K562 (cell line): Measurements from ENCODE around the gene PHF19. TPM values are rescaled to one million over a fixed set of nuclear protein-coding genes. Genes with fewer than 3 reads are reported as not detected.

Experiments
- BRD4 ChIP-seq: fragments of 200-600 bp; sonication (generic); IDR thresholded peaks from 2 replicates; pipeline ENCODE4 v1.6.1; 2017; ENCODE audit warnings: inconsistent platforms
- CREBBP ChIP-seq: IDR thresholded peaks from one replicate; pipeline ENCODE4 v1.6.1; 2012; ENCODE audit warnings: low read depth, mild to moderate bottlenecking, control low read depth, inconsistent platforms, low read length
- CREM ChIP-seq: IDR thresholded peaks from 2 replicates; pipeline ENCODE4 v1.6.1; 2014; ENCODE audit warnings: antibody characterized with exemption, low read depth
- ELF2 ChIP-seq: fragments of 250-450 bp; sonication (Bioruptor Pico); IDR thresholded peaks from 2 replicates; pipeline ENCODE4 v1.5.0; 2021; ENCODE audit warnings: mild to moderate bottlenecking
- HDAC2 ChIP-seq: fragments of 450-650 bp; IDR thresholded peaks from 2 replicates; pipeline ENCODE4 v1.6.1; 2016; ENCODE audit warnings: mild to moderate bottlenecking
- HIVEP1 ChIP-seq: fragments of 250-450 bp; sonication (Bioruptor Pico); IDR thresholded peaks from 2 replicates; pipeline ENCODE4 v1.4.0; 2020; ENCODE audit warnings: mild to moderate bottlenecking
- KAT2B ChIP-seq: IDR thresholded peaks from one replicate; pipeline ENCODE4 v1.6.1; 2012; ENCODE audit warnings: low read depth, mild to moderate bottlenecking, control low read depth, inconsistent platforms, low read length, moderate library complexity
- MECOM ChIP-seq: fragments of 250-450 bp; sonication (Bioruptor Pico); IDR thresholded peaks from 2 replicates; pipeline ENCODE4 v1.8.0; 2022; ENCODE audit warnings: inconsistent platforms
- RBM39 ChIP-seq: fragments of 200-400 bp; formaldehyde crosslinking; optimal IDR thresholded peaks from 2 replicates; pipeline ENCODE3; 2018; ENCODE audit warnings: low read depth, low read length
- SLC30A9 ChIP-seq: fragments of 250-450 bp; sonication (Bioruptor Pico); IDR thresholded peaks from 2 replicates; pipeline ENCODE4 v1.8.0; 2022; ENCODE audit warnings: mild to moderate bottlenecking, moderate library complexity
- SMARCA4 ChIP-seq: fragments of 450-650 bp; IDR thresholded peaks from 2 replicates; pipeline ENCODE4 v1.6.1; 2016
- TRIM24 ChIP-seq, 2 experiments: fragments of 450-650 bp; IDR thresholded peaks; 2 replicates each; pipeline ENCODE4 v1.6.1; 2016
- ZEB2 ChIP-seq: fragments of 450-650 bp; IDR thresholded peaks from 2 replicates; pipeline ENCODE4 v1.6.1; 2016
- ZNF212 ChIP-seq: fragments of 450-650 bp; formaldehyde crosslinking; IDR thresholded peaks from 2 replicates; pipeline ENCODE4 v1.4.0; 2020; ENCODE audit warnings: mild to moderate bottlenecking
- ZNF551 ChIP-seq: fragments of 250-450 bp; sonication (Bioruptor Pico); IDR thresholded peaks from 2 replicates; pipeline ENCODE4 v1.5.0; 2021; ENCODE audit warnings: mild to moderate bottlenecking, moderate library complexity
- polyA plus RNA-seq, 8 experiments: library from polyadenylated mRNA; depleted of rRNA in 4 of 8; stranded (reverse) in 5 of 8; unstranded in 3 of 8; fragments of >200 nt; fragmentation: Nextera tagmentation in 2 of 8; fragmentation: Illumina TruSeq in 1 of 8; extraction: Ambion mirVana in 2 of 8; extraction: Trizol in 1 of 8; gene quantifications; 2 replicates each; pipeline versions ENCODE4 v1.2.1 to v1.2.3, GENCODE V29; 2011 to 2014; ENCODE audit warnings: inconsistent platforms in 1 of 8, missing spikeins in 1 of 8
- total RNA-seq, 7 experiments: library from RNA; depleted of rRNA in 6 of 7; stranded (reverse); fragments of >200 nt in 6 of 7; fragmentation: Illumina TruSeq in 2 of 7; extraction: Trizol in 2 of 7; gene quantifications; 2 replicates each; pipeline versions ENCODE4 v1.2.1 to v1.2.3, GENCODE V29; 2011 to 2021; ENCODE audit warnings: low replicate concordance in 1 of 7
- TF ChIP-seq, protein P1 (sequence below): sonication (generic); formaldehyde crosslinking; IDR thresholded peaks from 2 replicates; pipeline ENCODE4 v1.8.1; 2023; ENCODE audit warnings: mild to moderate bottlenecking, missing genetic modification reagents
- TF ChIP-seq, protein P2 (sequence below): sonication (generic); formaldehyde crosslinking; IDR thresholded peaks from 2 replicates; pipeline ENCODE4 v1.4.0; 2020; ENCODE audit warnings: mild to moderate bottlenecking, missing genetic modification reagents
- TF ChIP-seq, protein P3 (sequence below): sonication (generic); formaldehyde crosslinking; IDR thresholded peaks from 2 replicates; pipeline ENCODE4 v1.8.0; 2022; ENCODE audit warnings: missing genetic modification reagents, mild to moderate bottlenecking, borderline replicate concordance

Gene PHF19
- total and polyA plus RNA-seq, 9 of the 15 experiments (the other 6 are each of a cell fraction or from before 2014, with no cell fraction given), result 95.8 to 403 (median 255) TPM

DNA sequence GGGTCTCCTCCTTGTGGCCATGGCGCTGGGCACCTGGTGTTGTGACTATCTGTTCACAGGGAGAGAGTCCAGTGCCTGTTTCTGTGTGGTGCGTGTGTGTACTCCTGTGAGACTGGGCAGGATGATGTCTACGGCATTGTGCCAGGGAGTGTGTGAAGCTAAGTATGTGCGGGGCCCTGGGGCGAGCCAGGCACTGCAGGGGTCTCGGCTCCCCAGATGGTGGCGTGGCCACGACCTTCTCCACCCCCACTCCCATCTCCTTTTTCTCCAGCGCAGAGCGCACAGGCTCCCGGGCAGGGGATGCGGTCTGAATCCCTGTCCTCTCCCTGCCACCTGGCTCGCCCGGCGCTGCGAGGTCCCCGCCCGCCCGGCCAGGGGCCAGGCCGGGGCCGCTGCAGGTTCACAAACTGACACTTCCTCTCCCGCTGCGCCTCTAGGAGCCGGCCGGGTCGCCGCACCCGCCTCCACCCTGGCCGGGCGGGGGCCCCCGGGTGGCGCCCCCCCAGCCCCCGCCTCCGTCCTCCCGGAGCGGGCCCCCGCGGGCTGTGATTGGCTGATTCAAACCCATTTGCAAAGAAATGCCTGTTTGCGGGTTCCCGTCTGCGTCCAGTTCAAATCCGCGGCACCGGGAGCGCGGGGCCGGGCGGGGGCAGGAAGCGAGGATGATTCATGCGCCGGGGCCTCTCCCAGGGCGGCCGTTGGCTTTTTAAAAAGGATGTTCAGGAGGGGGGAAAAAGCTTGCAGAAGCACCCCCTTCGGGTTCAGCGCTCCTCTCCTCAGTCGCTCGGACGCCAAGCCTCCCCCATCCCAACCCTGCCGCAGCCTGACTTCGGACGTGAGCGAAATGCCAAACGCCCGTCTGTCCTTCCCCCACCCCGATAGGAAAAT lies 790 bp downstream of the PHF19 start (continued):
- TF ChIP-seq, protein P1, sequence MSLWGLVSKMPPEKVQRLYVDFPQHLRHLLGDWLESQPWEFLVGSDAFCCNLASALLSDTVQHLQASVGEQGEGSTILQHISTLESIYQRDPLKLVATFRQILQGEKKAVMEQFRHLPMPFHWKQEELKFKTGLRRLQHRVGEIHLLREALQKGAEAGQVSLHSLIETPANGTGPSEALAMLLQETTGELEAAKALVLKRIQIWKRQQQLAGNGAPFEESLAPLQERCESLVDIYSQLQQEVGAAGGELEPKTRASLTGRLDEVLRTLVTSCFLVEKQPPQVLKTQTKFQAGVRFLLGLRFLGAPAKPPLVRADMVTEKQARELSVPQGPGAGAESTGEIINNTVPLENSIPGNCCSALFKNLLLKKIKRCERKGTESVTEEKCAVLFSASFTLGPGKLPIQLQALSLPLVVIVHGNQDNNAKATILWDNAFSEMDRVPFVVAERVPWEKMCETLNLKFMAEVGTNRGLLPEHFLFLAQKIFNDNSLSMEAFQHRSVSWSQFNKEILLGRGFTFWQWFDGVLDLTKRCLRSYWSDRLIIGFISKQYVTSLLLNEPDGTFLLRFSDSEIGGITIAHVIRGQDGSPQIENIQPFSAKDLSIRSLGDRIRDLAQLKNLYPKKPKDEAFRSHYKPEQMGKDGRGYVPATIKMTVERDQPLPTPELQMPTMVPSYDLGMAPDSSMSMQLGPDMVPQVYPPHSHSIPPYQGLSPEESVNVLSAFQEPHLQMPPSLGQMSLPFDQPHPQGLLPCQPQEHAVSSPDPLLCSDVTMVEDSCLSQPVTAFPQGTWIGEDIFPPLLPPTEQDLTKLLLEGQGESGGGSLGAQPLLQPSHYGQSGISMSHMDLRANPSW (CRISPR knock-in tag), result peak; percentile 88; the same call in 1 of the 2 replicates
- no peak for TF ChIP-seq SMARCA4
- no peak for TF ChIP-seq ELF2
- no peak for TF ChIP-seq HIVEP1 (CRISPR knock-in tag)
- TF ChIP-seq TRIM24 (IDR thresholded peaks at IDR 0.05), result no peak
- TF ChIP-seq ZNF212 (CRISPR knock-in tag), result no peak
- TF ChIP-seq, protein P2, sequence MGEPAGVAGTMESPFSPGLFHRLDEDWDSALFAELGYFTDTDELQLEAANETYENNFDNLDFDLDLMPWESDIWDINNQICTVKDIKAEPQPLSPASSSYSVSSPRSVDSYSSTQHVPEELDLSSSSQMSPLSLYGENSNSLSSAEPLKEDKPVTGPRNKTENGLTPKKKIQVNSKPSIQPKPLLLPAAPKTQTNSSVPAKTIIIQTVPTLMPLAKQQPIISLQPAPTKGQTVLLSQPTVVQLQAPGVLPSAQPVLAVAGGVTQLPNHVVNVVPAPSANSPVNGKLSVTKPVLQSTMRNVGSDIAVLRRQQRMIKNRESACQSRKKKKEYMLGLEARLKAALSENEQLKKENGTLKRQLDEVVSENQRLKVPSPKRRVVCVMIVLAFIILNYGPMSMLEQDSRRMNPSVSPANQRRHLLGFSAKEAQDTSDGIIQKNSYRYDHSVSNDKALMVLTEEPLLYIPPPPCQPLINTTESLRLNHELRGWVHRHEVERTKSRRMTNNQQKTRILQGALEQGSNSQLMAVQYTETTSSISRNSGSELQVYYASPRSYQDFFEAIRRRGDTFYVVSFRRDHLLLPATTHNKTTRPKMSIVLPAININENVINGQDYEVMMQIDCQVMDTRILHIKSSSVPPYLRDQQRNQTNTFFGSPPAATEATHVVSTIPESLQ (CRISPR knock-in tag), result no peak
- no peak for TF ChIP-seq CREBBP
- no peak for TF ChIP-seq MECOM (CRISPR knock-in tag)
- TF ChIP-seq CREM, result no peak
- TF ChIP-seq SLC30A9 (CRISPR knock-in tag), result no peak
- no peak for TF ChIP-seq HDAC2
- no peak for TF ChIP-seq BRD4
- TF ChIP-seq ZNF551 (CRISPR knock-in tag), result no peak
- TF ChIP-seq ZEB2, result no peak
- no peak for TF ChIP-seq KAT2B
- no peak for TF ChIP-seq RBM39
- TF ChIP-seq, protein P3, sequence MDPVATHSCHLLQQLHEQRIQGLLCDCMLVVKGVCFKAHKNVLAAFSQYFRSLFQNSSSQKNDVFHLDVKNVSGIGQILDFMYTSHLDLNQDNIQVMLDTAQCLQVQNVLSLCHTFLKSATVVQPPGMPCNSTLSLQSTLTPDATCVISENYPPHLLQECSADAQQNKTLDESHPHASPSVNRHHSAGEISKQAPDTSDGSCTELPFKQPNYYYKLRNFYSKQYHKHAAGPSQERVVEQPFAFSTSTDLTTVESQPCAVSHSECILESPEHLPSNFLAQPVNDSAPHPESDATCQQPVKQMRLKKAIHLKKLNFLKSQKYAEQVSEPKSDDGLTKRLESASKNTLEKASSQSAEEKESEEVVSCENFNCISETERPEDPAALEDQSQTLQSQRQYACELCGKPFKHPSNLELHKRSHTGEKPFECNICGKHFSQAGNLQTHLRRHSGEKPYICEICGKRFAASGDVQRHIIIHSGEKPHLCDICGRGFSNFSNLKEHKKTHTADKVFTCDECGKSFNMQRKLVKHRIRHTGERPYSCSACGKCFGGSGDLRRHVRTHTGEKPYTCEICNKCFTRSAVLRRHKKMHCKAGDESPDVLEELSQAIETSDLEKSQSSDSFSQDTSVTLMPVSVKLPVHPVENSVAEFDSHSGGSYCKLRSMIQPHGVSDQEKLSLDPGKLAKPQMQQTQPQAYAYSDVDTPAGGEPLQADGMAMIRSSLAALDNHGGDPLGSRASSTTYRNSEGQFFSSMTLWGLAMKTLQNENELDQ (CRISPR knock-in tag), result no peak
